DND-41 (cell line): ENCODE measurements around the gene TEKT1.

ENCODE experiments used
- EZH2 ChIP-seq: IDR thresholded peaks from 3 replicates; pipeline ENCODE4 v1.6.1; 2012; ENCODE audit warnings: borderline replicate concordance, low read depth, mild to moderate bottlenecking, moderate library complexity, low read length, inconsistent platforms; ENCODE audit not compliant: severe bottlenecking
- TF ChIP-seq, protein P1 (sequence below): IDR thresholded peaks from 2 replicates; pipeline ENCODE4 v1.5.1; 2012; ENCODE audit warnings: borderline replicate concordance, low read length, moderate library complexity, mild to moderate bottlenecking; ENCODE audit not compliant: poor library complexity, severe bottlenecking; ENCODE audit errors: extremely low read depth

DNA sequence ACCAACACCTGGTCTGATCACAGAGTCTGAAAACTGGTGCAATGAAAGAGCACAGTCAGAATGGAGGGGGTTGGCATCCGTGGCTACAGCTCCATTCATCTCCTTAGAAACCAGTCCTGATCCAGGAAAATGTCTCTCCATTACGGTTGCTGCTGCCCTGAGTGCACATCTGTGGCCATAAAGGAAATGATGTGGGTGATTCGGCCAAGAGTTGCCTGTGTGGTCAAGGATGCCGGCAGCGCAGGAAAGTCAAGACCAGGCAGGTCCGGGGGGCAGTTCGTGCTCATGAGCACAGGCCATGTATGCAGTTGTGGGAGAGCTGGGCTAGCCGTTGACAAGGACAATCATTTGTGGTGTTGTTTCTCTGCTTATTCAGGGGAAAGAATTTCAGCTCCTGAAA, 69.8 kb downstream of the TEKT1 start:
- TF ChIP-seq, protein P1, sequence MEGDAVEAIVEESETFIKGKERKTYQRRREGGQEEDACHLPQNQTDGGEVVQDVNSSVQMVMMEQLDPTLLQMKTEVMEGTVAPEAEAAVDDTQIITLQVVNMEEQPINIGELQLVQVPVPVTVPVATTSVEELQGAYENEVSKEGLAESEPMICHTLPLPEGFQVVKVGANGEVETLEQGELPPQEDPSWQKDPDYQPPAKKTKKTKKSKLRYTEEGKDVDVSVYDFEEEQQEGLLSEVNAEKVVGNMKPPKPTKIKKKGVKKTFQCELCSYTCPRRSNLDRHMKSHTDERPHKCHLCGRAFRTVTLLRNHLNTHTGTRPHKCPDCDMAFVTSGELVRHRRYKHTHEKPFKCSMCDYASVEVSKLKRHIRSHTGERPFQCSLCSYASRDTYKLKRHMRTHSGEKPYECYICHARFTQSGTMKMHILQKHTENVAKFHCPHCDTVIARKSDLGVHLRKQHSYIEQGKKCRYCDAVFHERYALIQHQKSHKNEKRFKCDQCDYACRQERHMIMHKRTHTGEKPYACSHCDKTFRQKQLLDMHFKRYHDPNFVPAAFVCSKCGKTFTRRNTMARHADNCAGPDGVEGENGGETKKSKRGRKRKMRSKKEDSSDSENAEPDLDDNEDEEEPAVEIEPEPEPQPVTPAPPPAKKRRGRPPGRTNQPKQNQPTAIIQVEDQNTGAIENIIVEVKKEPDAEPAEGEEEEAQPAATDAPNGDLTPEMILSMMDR = no peak
- TF ChIP-seq EZH2 = no peak
